H9 (cell line): ENCODE measurements around the gene SLC30A5. TPM values are rescaled to one million over a fixed set of nuclear protein-coding genes. Genes with fewer than 3 reads are reported as not detected.

Source experiments
- DNase-seq: peaks from one replicate; pipeline ENCODE4 v3.0.0-alpha.2; 2017
- H2AFZ ChIP-seq: one replicate; pipeline ENCODE4 v1.6.1; 2013; ENCODE audit warnings: mild to moderate bottlenecking, low read length, control low read depth, moderate library complexity
- H2AK5ac ChIP-seq: 2 replicates; pipeline ENCODE4 v1.6.1; 2013; ENCODE audit warnings: low read length, control low read depth, mixed read lengths; ENCODE audit not compliant: insufficient read length
- H2BK120ac ChIP-seq: one replicate; pipeline ENCODE4 v1.6.1; 2013; ENCODE audit warnings: low read depth, mild to moderate bottlenecking, low read length, control low read depth, inconsistent platforms; ENCODE audit not compliant: poor library complexity, severe bottlenecking
- H2BK12ac ChIP-seq: 2 replicates; pipeline ENCODE4 v1.6.1; 2013; ENCODE audit warnings: low read length, control low read depth, mixed read lengths, low read depth; ENCODE audit not compliant: insufficient read length
- H2BK15ac ChIP-seq: 2 replicates; pipeline ENCODE4 v1.6.1; 2013; ENCODE audit warnings: low read depth, low read length, control low read depth
- H2BK20ac ChIP-seq: one replicate; pipeline ENCODE4 v1.6.1; 2013; ENCODE audit warnings: low read depth, mild to moderate bottlenecking, low read length, control low read depth, inconsistent platforms; ENCODE audit not compliant: poor library complexity, severe bottlenecking
- H2BK5ac ChIP-seq: 2 replicates; pipeline ENCODE4 v1.6.1; 2013; ENCODE audit warnings: low read length, control low read depth, mixed read lengths; ENCODE audit not compliant: insufficient read length
- H3K14ac ChIP-seq: 2 replicates; pipeline ENCODE4 v1.6.1; 2013; ENCODE audit warnings: low read length, control low read depth; ENCODE audit not compliant: insufficient read depth
- H3K18ac ChIP-seq: 2 replicates; pipeline ENCODE4 v1.6.1; 2013; ENCODE audit warnings: low read depth, mild to moderate bottlenecking, mixed read lengths, low read length, control low read depth; ENCODE audit not compliant: insufficient read length
- H3K23ac ChIP-seq: 2 replicates; pipeline ENCODE4 v1.6.1; 2013; ENCODE audit warnings: low read length, control low read depth, mixed read lengths, low read depth; ENCODE audit not compliant: insufficient read length
- H3K23me2 ChIP-seq: 2 replicates; pipeline ENCODE4 v1.6.1; 2013; ENCODE audit warnings: low read depth, mild to moderate bottlenecking, mixed read lengths, low read length, control low read depth; ENCODE audit not compliant: insufficient read length, poor library complexity, severe bottlenecking
- H3K27ac ChIP-seq: 2 replicates; pipeline ENCODE4 v1.5.1; 2013; ENCODE audit warnings: low read length, control low read depth, mixed read lengths, low read depth; ENCODE audit not compliant: insufficient read length
- H3K27me3 ChIP-seq: 2 replicates; pipeline ENCODE4 v1.6.1; 2013; ENCODE audit warnings: low read length, control low read depth, inconsistent platforms; ENCODE audit not compliant: insufficient read depth
- H3K4ac ChIP-seq: 2 replicates; pipeline ENCODE4 v1.6.1; 2013; ENCODE audit warnings: low read depth, mild to moderate bottlenecking, control low read depth, inconsistent platforms, low read length, moderate library complexity
- H3K4me1 ChIP-seq: 2 replicates; pipeline ENCODE4 v1.6.1; 2013; ENCODE audit warnings: low read length, control low read depth, inconsistent platforms; ENCODE audit not compliant: insufficient read depth
- H3K4me2 ChIP-seq: 2 replicates; pipeline ENCODE4 v1.6.1; 2013; ENCODE audit warnings: low read length, control low read depth, mixed read lengths; ENCODE audit not compliant: insufficient read length, insufficient read depth
- H3K56ac ChIP-seq: 2 replicates; pipeline ENCODE4 v1.6.1; 2013; ENCODE audit warnings: low read depth, mild to moderate bottlenecking, mixed read lengths, low read length, control low read depth; ENCODE audit not compliant: insufficient read length
- H3K79me1 ChIP-seq: 2 replicates; pipeline ENCODE4 v1.6.1; 2013; ENCODE audit warnings: low read depth, mild to moderate bottlenecking, moderate library complexity, low read length, control low read depth, inconsistent platforms; ENCODE audit not compliant: insufficient read depth, poor library complexity, severe bottlenecking
- H3K79me2 ChIP-seq: 2 replicates; pipeline ENCODE4 v1.6.1; 2013; ENCODE audit warnings: low read length, control low read depth, inconsistent platforms; ENCODE audit not compliant: insufficient read depth
- H3K9ac ChIP-seq: 2 replicates; pipeline ENCODE4 v1.6.1; 2013; ENCODE audit warnings: low read length, control low read depth, mixed read lengths; ENCODE audit not compliant: insufficient read length; ENCODE audit errors: extremely low read depth
- H3K9me3 ChIP-seq: one replicate; pipeline ENCODE4 v1.6.1; 2013; ENCODE audit warnings: low read depth, low read length, inconsistent platforms; ENCODE audit not compliant: control insufficient read depth
- H3T11ph ChIP-seq: one replicate; pipeline ENCODE4 v1.6.1; 2013; ENCODE audit warnings: mild to moderate bottlenecking, low read length, control low read depth, inconsistent platforms
- H4K20me1 ChIP-seq: one replicate; pipeline ENCODE4 v1.6.1; 2013; ENCODE audit not compliant: control insufficient read depth, insufficient read length, insufficient read depth
- H4K5ac ChIP-seq: 2 replicates; pipeline ENCODE4 v1.6.1; 2013; ENCODE audit warnings: low read depth, mild to moderate bottlenecking, mixed read lengths, low read length, control low read depth; ENCODE audit not compliant: insufficient read length
- H4K8ac ChIP-seq: replicated peaks from 2 replicates; pipeline ENCODE4 v1.6.1; 2013; ENCODE audit warnings: low read length, control low read depth, mixed read lengths, low read depth; ENCODE audit not compliant: insufficient read length
- H4K91ac ChIP-seq: 2 replicates; pipeline ENCODE4 v1.6.1; 2013; ENCODE audit warnings: low read depth, mild to moderate bottlenecking, moderate library complexity, mixed read lengths, low read length, control low read depth; ENCODE audit not compliant: insufficient read length
- H3K27ac Mint-ChIP-seq, 3 experiments: 2 replicates in 2 of 3; 3 replicates in 1 of 3; pipeline ENCODE4 v1.8.0; 2020 to 2021; ENCODE audit warnings: mixed read lengths in 3 of 3, mild to moderate bottlenecking in 1 of 3, moderate library complexity in 1 of 3
- H3K27me3 Mint-ChIP-seq: 2 replicates; pipeline ENCODE4 v1.8.0; 2021; ENCODE audit warnings: low read depth, mild to moderate bottlenecking, moderate library complexity, mixed read lengths
- H3K36me3 Mint-ChIP-seq, 3 experiments: 2 replicates in 2 of 3; 3 replicates in 1 of 3; pipeline ENCODE4 v1.8.0; 2020 to 2021; ENCODE audit warnings: low read depth in 3 of 3, mixed read lengths in 3 of 3; ENCODE audit not compliant: insufficient read depth in 1 of 3
- H3K4me1 Mint-ChIP-seq, 2 experiments: 2 replicates each; pipeline ENCODE4 v1.8.0; 2020; ENCODE audit warnings: mixed read lengths in 2 of 2
- H3K4me3 Mint-ChIP-seq, 2 experiments: 2 replicates in 1 of 2; 3 replicates in 1 of 2; pipeline ENCODE4 v1.8.0; 2020 to 2021; ENCODE audit warnings: mild to moderate bottlenecking in 2 of 2, mixed read lengths in 2 of 2, moderate library complexity in 1 of 2
- H3K9me3 Mint-ChIP-seq, 2 experiments: 2 replicates in 1 of 2; 3 replicates in 1 of 2; pipeline ENCODE4 v1.8.0; 2020; ENCODE audit warnings: mild to moderate bottlenecking in 2 of 2, mixed read lengths in 2 of 2, moderate library complexity in 1 of 2
- CTCF ChIP-seq: fragments of 200-600 bp; sonication (generic); conservative IDR thresholded peaks from 3 replicates; pipeline ENCODE4 v1.8.0; 2021; ENCODE audit warnings: antibody characterized with exemption, mild to moderate bottlenecking
- WGBS: extraction: QIAGEN DNeasy Blood & Tissue Kit; methylation state at CpG from one replicate; pipeline ENCODE4 v1.1.7; 2013; ENCODE audit warnings: missing lambda C conversion rate, low lambda C conversion rate, mixed read lengths; ENCODE audit not compliant: insufficient read length; ENCODE audit errors: extremely low coverage; 5-methylcytosine and 5-hydroxymethylcytosine counted together
- total RNA-seq: library from RNA; stranded (reverse); gene quantifications from 2 replicates; pipeline ENCODE4 v1.2.1, GENCODE V29; 2021

Gene SLC30A5
- total RNA-seq, 1 experiment from 2014 or later = 33.7 TPM

- Histone ChIP-seq H4K8ac (no peak overlapping the region), H2BK12ac (no peak overlapping the region), H3K14ac (no peak overlapping the region), H2AK5ac (no peak overlapping the region), H4K5ac (no peak overlapping the region), H3K4me2 (no peak overlapping the region), H3K23ac (no peak overlapping the region), H3K4ac (no peak overlapping the region), H3K79me2 (no peaks in the 10 kb centered on the region), H2BK120ac (no peak overlapping the region), H3K79me1 (no peaks in the 10 kb centered on the region), H3K23me2 (no peaks in the 10 kb centered on the region), H3K27ac (no peak overlapping the region), H3K18ac (no peak overlapping the region), H4K20me1 (no peaks in the 10 kb centered on the region), H2BK15ac (no peak overlapping the region), H3K9me3 (no peaks in the 10 kb centered on the region), H3K56ac (no peak overlapping the region), H3K4me1 (no peaks in the 10 kb centered on the region), H3K27me3 (no peaks in the 10 kb centered on the region), H2BK5ac (no peak overlapping the region), H2BK20ac (no peak overlapping the region), H2AFZ (no peak overlapping the region), H3T11ph (no peak overlapping the region), H3K9ac (no peak overlapping the region), H4K91ac (no peak overlapping the region)
- Mint-ChIP-seq H3K36me3 (no peaks in the 10 kb centered on the region), H3K27me3 (no peaks in the 10 kb centered on the region; the same call in 1 of the 2 replicates), H3K4me1 (no peaks in the 10 kb centered on the region), H3K4me3 (no peak overlapping the region), H3K9me3 (peaks cover 0 to 3% of the 10 kb centered on the region in 2 experiments; a peak in 2 of 5 replicates), H3K27ac (no peak overlapping the region)
- no peak for TF ChIP-seq CTCF
- no peak for DNase-seq
- WGBS = no CpG with 5 or more reads among the region's 14 CpGs
These were observed 18.2 kb upstream of the SLC30A5 start for GRCh38 chr5:69075522-69076179.
